ENCODE measurements around the gene EBNA1BP2. TPM values are rescaled to one million over a fixed set of nuclear protein-coding genes. Genes with fewer than 3 reads are reported as not detected.

Gene EBNA1BP2
- total RNA-seq: 29.3 TPM
- long read RNA-seq, transcript EBNA1BP2-201 (9 exons, 1,322 nt): major isoform, 37 of 42 reads
- long read RNA-seq, partial matches to known transcripts: 2 of 42 reads
- long read RNA-seq, other reads (novel, unspliced or antisense): 3 of 42 reads

GRCh38 chr1:43171876-43172526, at the start of gene EBNA1BP2, which contains the start of gene CFAP57:
EBNA1BP2 (minus strand) TSS chr1:43172290; CDS start chr1:43172118, 172 bp downstream.
CFAP57 (plus strand) TSS chr1:43172330; CDS start chr1:43172754, 424 bp downstream.
- peak; percentile 93 to 96 for ATAC-seq
- H3K4me3 ChIP-seq: peak within 1 kb of the TSS; percentile 98

GRCh38 chr1:43221797-43222196, 49.7 kb upstream of the EBNA1BP2 start:
- TF ChIP-seq CTCF (IDR thresholded peaks at IDR 0.05): no peak
- H3K27me3 ChIP-seq (ENCODE audit: low read depth): no peaks in the 10 kb centered on the region
- intact Hi-C loops (cut with DNase I): loop anchor here (10.0 kb wide), 1 partner anchor 193 kb away; no protein-coding TSS in a partner anchor
- no peak overlapping the region for H3K4me3 ChIP-seq
- H3K9me3 ChIP-seq: no peaks in the 10 kb centered on the region
- no peaks in the 10 kb centered on the region for H3K36me3 ChIP-seq
- ATAC-seq: no peak
- no peak for DNase-seq
- no peaks in the 10 kb centered on the region for H3K4me1 ChIP-seq
- H3K27ac ChIP-seq: no peak overlapping the region

More at GRCh38 chr1:43171876-43172526, at the start of gene EBNA1BP2, which contains the start of gene CFAP57:
- DNase-seq: peak; percentile 90
- peaks cover 16% of the 10 kb centered on the region for H3K4me1 ChIP-seq
- H3K27ac ChIP-seq: peak within 1 kb of the TSS; percentile 77
- H3K9me3 ChIP-seq: no peaks in the 10 kb centered on the region
- no peak for TF ChIP-seq CTCF (IDR thresholded peaks at IDR 0.05)
- H3K27me3 ChIP-seq (ENCODE audit: low read depth): no peaks in the 10 kb centered on the region
- intact Hi-C loops (cut with DNase I): no loop called here
- H3K36me3 ChIP-seq: peaks cover 36% of the 10 kb centered on the region

- no peak for TF ChIP-seq CTCF (IDR thresholded peaks at IDR 0.05)
- peak in 1 of 2 donors; percentile 34 for ATAC-seq
- no peak overlapping the region for H3K27ac ChIP-seq
- no peaks in the 10 kb centered on the region for H3K9me3 ChIP-seq
- H3K27me3 ChIP-seq (ENCODE audit: low read depth): no peaks in the 10 kb centered on the region
- DNase-seq: no peak
- H3K4me1 ChIP-seq: peaks cover 4% of the 10 kb centered on the region
- H3K36me3 ChIP-seq: no peaks in the 10 kb centered on the region
- no peak overlapping the region for H3K4me3 ChIP-seq
- intact Hi-C loops (cut with DNase I): loop anchor here (10.0 kb wide), 1 partner anchor 194 kb away; no protein-coding TSS in a partner anchor
Measured at GRCh38 chr1:43220905-43221778, 49.1 kb upstream of the EBNA1BP2 start.

- DNase-seq (no peak), ATAC-seq (no peak)
- peaks cover 5% of the 10 kb centered on the region for H3K4me1 ChIP-seq
- TF ChIP-seq CTCF (IDR thresholded peaks at IDR 0.05): no peak
- H3K36me3 ChIP-seq: no peaks in the 10 kb centered on the region
- H3K27me3 ChIP-seq (ENCODE audit: low read depth): no peaks in the 10 kb centered on the region
- H3K9me3 ChIP-seq: no peaks in the 10 kb centered on the region
- H3K4me3 ChIP-seq: no peak overlapping the region
- no peak overlapping the region for H3K27ac ChIP-seq
- intact Hi-C loops (cut with DNase I): no loop called here
Measured at GRCh38 chr1:43217747-43218146, 45.7 kb upstream of the EBNA1BP2 start.
